GM21717 (cell line): Measurements from ENCODE around the gene SAMHD1.
"Not testable (repeated sequence)": the region's sequence is repeated elsewhere in the genome, so short reads cannot be mapped to it uniquely, and the experiment has no call there.

Source experiments
- ATAC-seq: cut with Tn5 transposase; IDR thresholded peaks from one replicate; pipeline ENCODE4 v1.9.1; 2021; ENCODE audit warnings: mild to moderate bottlenecking, moderate library complexity; ENCODE audit not compliant: unreplicated experiment

Gene SAMHD1

GRCh38 chr20:36856691-36857635 is 94.5 kb downstream of the SAMHD1 start:
- ATAC-seq: no peak

- no peak for ATAC-seq
These were observed 95.3 kb downstream of the SAMHD1 start for GRCh38 chr20:36856195-36856594.

DNA sequence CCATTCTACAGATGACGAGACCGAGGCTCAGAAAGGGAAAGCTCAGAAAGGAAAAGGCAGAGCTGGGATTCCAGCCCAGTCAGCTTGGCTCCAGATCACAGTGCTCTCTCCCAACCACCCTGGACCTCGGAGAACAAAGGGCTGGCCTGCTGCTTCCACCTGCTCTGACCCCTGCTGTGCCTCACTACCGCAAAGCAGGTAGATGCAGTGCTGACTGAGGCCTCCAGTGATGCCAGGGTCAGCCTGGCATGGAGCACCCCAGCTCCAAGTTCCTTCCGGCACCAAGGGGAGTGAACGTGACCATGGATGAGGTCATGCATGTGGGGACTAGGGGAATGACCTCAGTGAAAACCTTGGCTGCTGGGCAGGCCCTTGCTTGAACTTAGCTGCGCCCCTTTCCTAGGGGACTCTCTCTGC is 96.3 kb downstream of the SAMHD1 start:
- no peak for ATAC-seq

GRCh38 chr20:36854348-36855240 is 96.9 kb downstream of the SAMHD1 start:
- ATAC-seq: no peak

DNA sequence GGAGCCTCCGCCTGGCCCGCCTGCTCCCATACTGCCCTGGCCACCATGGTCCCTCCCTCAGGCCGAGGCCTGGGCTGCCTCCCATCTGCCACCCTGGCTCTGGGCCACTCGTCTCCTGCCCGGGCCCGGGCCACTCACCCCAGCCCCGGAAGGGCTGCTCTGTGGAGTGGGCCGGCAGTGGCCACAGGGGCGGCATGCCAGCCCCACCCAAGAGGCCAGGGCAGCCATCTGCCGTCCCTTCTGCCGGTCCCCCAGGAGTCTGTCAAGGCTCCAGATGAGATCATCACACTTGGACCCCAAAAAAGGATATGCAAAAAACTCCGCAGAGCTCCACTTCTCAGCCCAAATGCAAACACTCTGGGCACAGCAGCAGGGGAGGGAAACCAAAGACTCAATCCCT is 99.3 kb downstream of the SAMHD1 start:
- ATAC-seq: no peak

DNA sequence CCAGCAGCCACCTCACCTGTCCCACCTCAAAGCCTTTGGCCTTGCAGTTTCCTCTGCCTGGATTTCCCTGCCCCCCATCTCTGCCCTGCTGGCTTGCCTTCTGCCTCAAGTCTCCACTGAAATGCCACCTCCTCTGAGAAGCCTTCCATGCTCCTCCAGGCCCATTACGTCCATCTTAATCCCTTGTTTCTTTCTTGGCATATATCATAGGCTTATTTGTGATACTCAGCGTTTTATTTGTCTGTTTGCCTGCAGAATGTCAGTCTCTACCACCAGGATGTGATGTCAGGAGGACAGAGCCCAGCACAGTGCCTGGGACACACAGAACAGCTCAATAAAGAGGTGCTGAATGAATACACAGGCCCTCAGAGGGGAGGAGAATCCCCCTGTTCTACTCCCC is 100.0 kb downstream of the SAMHD1 start:
- ATAC-seq: no peak

DNA sequence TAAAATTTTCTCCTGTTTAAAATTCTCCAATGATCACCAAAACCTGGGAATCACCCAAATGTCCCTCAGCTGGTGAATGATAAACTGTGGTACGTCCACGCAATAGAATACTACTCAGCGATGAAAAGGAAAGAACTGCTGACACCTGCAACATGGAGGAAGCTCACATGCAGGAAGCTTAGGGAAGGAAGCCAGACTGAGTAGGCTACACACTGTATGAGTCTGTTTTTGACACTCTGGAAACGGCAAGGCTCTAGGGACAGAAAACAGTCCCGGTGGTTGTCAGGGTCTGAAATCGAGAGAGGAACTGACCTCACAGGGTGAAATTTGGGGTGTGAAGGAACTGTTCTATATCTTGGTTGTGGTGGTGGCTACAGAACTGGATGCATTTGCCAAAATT is 100.7 kb downstream of the SAMHD1 start:
- no peak for ATAC-seq

GRCh38 chr20:36849333-36850065 is 102.0 kb downstream of the SAMHD1 start:
- no peak for ATAC-seq

DNA sequence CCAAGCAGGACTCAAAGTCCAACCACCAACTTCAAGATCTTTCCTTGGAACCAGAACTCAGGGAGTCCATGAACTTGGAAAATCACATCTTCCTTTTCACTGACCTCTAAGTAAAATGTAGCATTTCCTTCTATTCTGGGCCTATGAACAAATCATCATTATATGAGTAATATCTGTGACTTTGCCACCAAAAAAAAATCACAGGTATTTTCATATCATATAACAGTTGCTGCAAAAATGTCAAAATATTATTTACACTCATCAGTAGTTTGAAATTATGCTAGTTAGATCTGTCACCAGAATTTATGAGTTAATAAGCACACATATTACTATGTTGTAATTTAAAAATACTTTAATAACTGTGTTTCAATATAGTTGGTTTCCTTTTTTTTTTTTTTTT is 102.8 kb downstream of the SAMHD1 start:
- ATAC-seq: no peak

DNA sequence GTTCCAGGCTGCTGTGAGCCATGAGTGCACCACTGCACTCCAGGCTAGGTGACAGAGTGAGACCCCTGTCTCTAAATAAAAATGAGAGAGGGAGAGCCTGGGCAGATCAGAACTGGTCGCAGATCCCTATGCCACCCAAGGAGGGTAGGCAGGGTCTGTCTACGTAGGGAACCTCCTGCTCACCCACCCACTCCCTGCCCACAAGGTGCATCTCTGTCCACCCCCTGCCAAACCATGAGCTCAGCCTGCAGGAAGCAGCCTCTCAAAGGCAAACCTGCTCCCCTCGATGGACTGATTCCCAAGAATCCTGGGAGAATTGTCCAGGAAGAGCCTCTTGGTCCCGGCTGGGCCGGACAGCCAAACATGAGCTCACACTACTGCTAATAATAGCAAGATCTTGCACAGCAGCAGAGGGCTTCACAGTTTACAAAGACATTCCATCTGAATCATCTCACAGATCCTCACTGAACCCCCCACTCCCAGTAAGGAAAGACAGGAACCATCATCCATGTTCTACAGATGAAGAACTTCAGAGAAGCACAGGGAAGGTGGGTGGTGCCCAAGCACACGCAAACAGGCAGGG is 103.3 kb downstream of the SAMHD1 start:
- ATAC-seq: no peak

GRCh38 chr20:36847710-36848040 is 103.8 kb downstream of the SAMHD1 start:
- ATAC-seq: no peak

GRCh38 chr20:36847009-36847709 is 104.3 kb downstream of the SAMHD1 start:
- no peak for ATAC-seq

- no peak for ATAC-seq
These were observed 106.1 kb downstream of the SAMHD1 start for GRCh38 chr20:36845288-36845971.

DNA sequence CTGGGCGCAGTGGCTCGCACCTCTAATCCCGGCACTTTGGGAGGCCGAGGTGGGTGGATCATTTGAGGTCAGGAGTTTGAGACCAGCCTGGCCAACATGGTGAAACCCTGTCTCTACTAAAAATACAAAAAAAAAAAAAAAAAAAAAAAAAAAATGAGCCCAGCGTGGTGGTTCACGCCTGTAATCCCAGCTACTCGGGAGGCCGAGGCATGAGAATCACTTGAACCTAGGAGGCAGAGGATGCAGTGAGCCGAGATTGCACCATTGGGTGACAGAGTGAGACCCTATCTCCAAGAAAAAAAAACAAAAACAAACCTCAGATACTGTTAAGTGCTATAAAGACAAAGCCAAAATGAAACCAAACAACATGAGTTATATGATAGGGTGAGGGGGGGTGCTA is 110.5 kb downstream of the SAMHD1 start:
- not testable (repeated sequence) for ATAC-seq
